GM18505 (cell line): Measurements from ENCODE around the gene RAC3.

Experiments used
- ATAC-seq: cut with Tn5 transposase; IDR thresholded peaks from one replicate; pipeline ENCODE4 v1.9.1; 2021; ENCODE audit not compliant: unreplicated experiment
- POLR2A ChIP-seq: IDR thresholded peaks from 4 replicates; pipeline ENCODE4 v1.6.1; 2011; ENCODE audit warnings: borderline replicate concordance; ENCODE audit not compliant: insufficient read depth, insufficient read length; ENCODE audit errors: extremely low read depth

Gene RAC3

DNA sequence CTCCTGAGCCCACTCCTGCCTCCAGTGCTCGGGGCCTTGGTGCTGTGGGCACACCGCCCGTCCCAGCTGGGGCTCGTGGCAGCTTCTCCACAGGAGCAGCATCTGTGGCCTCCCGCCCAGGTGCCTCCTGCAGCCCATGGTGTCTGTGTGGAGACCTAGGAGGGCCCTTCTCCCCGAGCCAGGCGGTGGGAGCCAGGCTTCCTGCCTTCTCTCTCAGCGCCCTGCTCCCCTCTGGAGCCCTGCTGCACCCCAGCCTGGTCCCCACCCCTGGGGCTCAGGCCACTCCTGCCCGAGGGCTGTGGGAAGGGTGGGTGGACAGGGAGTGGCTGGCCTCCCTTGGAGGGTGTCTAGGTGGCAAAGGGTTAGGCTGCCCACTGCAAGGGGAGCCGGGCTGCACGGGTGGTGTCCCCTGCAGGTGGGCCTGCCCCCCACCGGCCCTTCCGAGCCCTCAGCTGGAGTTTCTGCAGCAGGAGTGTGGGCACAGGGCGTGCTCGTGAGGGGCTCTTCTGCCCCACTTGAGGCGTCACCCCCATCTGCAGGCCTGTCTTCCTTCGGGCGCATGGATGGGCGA, 19.8 kb upstream of the RAC3 start:
- ATAC-seq: no peak
- TF ChIP-seq POLR2A: no peak

- TF ChIP-seq POLR2A: no peak
- no peak for ATAC-seq
Observed at GRCh38 chr17:82012261-82012639, 19.2 kb upstream of the RAC3 start.

DNA sequence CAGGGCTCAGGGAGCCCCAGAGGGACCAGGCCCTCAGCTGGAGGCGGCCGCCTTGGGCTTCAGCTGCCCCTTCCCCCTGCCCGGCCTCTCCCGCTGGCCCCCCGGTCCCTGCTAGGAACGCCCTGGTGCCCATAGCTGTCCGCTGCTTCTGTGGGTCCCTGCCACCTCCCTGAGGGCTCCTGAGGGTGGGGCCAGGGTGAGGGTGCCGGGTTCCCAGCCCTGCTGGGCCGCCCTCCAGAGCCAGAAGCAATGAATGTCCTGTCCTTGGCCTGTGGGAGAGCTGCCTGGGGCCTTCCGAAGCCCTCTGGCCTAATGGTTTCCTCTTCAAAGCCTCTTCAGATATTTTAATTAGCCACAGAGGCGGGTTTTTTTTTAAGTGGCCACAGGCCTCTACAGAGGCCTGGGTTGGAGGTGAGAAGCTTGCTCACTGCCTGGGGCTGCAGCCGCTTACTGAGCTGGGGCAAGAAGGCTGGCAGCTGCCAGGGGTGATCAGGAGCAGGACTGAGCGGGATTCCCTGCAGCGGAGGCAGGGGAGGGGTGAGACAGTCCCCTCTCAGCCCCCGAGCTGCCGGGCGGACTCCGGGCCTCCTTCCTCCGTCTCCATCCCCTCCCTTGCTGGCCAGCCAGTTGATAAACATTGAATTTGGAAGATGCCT, 18.7 kb upstream of the RAC3 start:
- TF ChIP-seq POLR2A: no peak
- ATAC-seq: no peak

GRCh38 chr17:82013341-82013740, 18.1 kb upstream of the RAC3 start:
- ATAC-seq: no peak

GRCh38 chr17:82013772-82014321, 17.6 kb upstream of the RAC3 start:
- TF ChIP-seq POLR2A: no peak
- ATAC-seq: no peak

More at GRCh38 chr17:82013341-82013740, 18.1 kb upstream of the RAC3 start:
- no peak for TF ChIP-seq POLR2A

- no peak for ATAC-seq
- TF ChIP-seq POLR2A: no peak
Observed at GRCh38 chr17:82014432-82014831, 17.0 kb upstream of the RAC3 start.

DNA sequence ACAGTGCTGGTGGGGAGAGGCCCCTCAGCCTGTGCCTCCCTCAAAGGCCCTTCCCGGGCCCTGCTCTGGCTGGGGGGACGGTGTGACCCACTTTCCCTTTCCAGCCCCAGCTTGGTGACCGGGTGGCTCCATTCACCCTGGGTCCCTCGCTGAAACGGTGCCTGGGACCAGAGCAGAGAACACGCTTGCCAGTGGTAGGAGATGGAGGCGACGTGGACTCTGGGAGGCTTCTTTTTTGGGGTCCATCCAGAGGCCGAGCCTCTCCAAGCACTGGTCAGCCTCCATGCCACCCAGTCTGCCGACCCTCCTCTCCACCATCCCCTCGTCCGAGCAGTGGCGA, 16.5 kb upstream of the RAC3 start:
- no peak for ATAC-seq

GRCh38 chr17:82015311-82015971, 16.0 kb upstream of the RAC3 start:
- TF ChIP-seq POLR2A: no peak
- ATAC-seq: no peak

More for the DNA sequence above, 16.5 kb upstream of the RAC3 start:
- no peak for TF ChIP-seq POLR2A

- TF ChIP-seq POLR2A: no peak
- ATAC-seq: no peak
Observed at GRCh38 chr17:82016061-82016874, 15.2 kb upstream of the RAC3 start.

DNA sequence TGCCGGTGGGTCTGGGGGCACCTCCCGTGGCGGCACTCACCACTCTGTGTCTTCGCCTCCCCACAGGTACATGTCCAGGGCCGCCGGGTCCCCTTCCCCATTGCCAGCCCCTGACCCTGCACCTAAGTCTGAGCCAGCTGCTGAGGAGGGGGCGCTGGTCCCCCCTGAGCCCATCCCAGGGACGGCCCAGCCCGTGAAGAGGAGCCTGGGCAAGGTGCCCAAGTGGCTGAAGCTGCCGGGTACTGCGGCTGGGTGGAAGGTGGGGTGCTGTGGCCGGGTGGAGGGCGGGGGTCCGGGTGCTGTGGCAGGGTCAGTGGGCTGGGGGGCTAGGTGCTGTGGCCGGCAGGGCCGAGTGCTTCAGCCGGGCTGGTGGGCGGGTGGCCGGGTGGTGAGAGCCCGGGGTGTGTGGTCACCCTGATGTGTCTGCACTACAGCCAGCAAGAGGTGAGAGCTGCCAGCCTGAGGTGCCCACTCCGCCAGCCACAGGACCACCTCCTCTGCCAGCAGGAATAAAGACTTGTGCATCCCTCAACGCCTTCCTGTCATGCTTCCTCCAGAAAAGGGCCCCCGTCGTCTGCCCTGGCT, 14.5 kb upstream of the RAC3 start:
- no peak for TF ChIP-seq POLR2A
- no peak for ATAC-seq

DNA sequence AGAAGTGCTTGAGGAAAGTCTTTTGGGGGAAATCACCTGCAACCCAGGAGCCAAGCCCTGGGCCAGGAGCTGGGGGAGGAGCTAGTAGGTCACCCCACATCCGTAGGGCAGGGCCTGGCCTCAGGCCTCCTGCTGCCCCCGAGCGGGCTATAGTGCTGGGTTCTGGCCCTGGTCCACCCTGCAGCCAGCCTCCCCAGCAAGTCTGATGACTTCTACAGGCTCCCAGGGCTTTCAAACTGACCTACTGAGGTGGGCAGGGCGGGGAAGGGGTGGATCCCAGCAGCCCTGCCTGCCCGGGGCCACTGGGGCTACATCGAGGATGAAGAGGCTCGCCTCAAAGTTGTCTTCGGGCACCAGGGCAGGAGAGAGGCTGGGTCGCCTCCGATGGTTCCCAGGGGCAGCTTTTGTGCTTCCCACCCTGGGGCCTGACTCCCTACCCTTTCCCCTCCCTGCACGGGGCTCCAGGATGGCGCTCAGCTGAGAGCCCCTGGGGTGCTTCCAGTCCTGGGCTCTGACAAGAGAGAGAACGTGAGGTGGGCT, 13.8 kb upstream of the RAC3 start:
- TF ChIP-seq POLR2A: no peak
- ATAC-seq: no peak

DNA sequence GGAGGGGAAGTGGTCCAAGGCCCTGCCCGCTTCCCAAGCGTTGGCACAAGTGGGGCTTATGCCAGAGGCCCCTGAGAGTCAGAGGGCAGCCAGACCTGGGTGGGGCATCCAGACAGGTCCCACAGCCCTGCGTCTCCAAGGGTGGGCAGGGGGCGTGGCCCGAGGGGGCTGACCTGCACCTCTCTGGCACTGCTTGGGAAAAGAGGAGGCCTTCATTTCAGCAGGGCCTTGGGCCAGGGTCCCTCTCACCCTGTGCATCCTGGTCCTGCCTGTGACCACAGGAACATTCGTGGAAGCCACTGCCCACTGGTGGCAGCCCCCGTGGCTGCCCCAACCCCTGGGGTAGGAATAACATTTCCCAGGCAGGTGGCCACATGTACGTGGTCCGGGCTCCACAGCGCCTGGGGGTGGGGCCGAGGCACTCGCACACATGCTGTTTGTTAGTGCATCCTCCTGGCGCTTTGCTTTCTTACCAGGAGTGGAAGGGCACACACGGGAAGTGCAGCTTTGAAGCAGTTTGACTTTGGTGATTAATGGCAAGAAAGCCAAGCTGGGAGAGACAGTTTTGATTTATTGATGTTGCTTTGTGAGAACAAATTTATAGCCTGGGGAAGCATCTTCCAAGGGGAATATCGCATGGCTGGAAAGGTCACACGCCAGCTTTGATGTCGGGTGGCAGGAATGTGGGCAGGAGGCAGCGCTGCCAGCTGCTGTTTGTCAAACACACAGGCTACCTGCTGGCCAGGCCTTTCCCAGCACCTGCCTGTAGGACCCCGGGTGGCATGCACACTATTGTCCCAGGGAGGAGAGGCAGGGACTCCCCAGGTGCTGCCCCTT, 13.1 kb upstream of the RAC3 start:
- ATAC-seq: no peak
- TF ChIP-seq POLR2A: no peak

GRCh38 chr17:82018989-82019689, 12.3 kb upstream of the RAC3 start:
- ATAC-seq: no peak
- no peak for TF ChIP-seq POLR2A
